Astrocyte of the spinal cord (primary cell): Measurements from ENCODE around the gene CSDE1.
A peak's percentile ranks its signal among the peaks of the same experiment; 100 is the strongest.

Experiments
- DNase-seq: peaks from one replicate; pipeline ENCODE4 v3.0.0; 2011; ENCODE audit warnings: low read depth, low spot score
- H3K4me3 ChIP-seq: 2 replicates; pipeline ENCODE4 v1.5.1; 2011; ENCODE audit warnings: low read depth, mild to moderate bottlenecking, low read length, moderate library complexity
- CTCF ChIP-seq: IDR thresholded peaks from 2 replicates; pipeline ENCODE4 v1.5.1; 2012; ENCODE audit warnings: low read depth, mild to moderate bottlenecking, low read length, inconsistent platforms
- in situ Hi-C: cut with HindIII; loops from 2 replicates; pipeline ENCODE4 v1.10.0; 2017; ENCODE audit warnings: low sequenced_read_pairs

CSDE1 gene

GRCh38 chr1:114668784-114669561 lies 88.8 kb downstream of the CSDE1 start:
- no peak for TF ChIP-seq CTCF
- in situ Hi-C loops = no loop called here
- peak overlapping the region; percentile 59 for H3K4me3 ChIP-seq
- DNase-seq = peak; percentile 3

- TF ChIP-seq CTCF = no peak
- in situ Hi-C loops = no loop called here
- no peak for DNase-seq
- H3K4me3 ChIP-seq = no peak overlapping the region
Measured at GRCh38 chr1:114668373-114668772, 89.4 kb downstream of the CSDE1 start.

- no peak for DNase-seq
- no peak for TF ChIP-seq CTCF
- in situ Hi-C loops = no loop called here
- H3K4me3 ChIP-seq = no peak overlapping the region
Measured at GRCh38 chr1:114666954-114667353, 90.8 kb downstream of the CSDE1 start.
